GM19395 (cell line): Measurements from ENCODE around the gene KIRREL3.

ENCODE experiments used
- ATAC-seq: cut with Tn5 transposase; IDR thresholded peaks from one replicate; pipeline ENCODE4 v1.9.1; 2021; ENCODE audit warnings: mild to moderate bottlenecking, moderate library complexity; ENCODE audit not compliant: unreplicated experiment

KIRREL3 gene

GRCh38 chr11:126589492-126589803 is 411.1 kb downstream of the KIRREL3 start:
- ATAC-seq: no peak

GRCh38 chr11:126588630-126589491 is 411.7 kb downstream of the KIRREL3 start:
- no peak for ATAC-seq

- ATAC-seq: no peak
Measured at GRCh38 chr11:126587541-126587940, 413.0 kb downstream of the KIRREL3 start.

- no peak for ATAC-seq
Measured at GRCh38 chr11:126585774-126586491, 414.6 kb downstream of the KIRREL3 start.

GRCh38 chr11:126585388-126585773 is 415.2 kb downstream of the KIRREL3 start:
- ATAC-seq: no peak

- ATAC-seq: no peak
Measured at GRCh38 chr11:126583594-126584427, 416.8 kb downstream of the KIRREL3 start.

- ATAC-seq: no peak
Measured at GRCh38 chr11:126583101-126583500, 417.5 kb downstream of the KIRREL3 start.

GRCh38 chr11:126581871-126582648 is 418.5 kb downstream of the KIRREL3 start:
- ATAC-seq: no peak

GRCh38 chr11:126578426-126578825 is 422.1 kb downstream of the KIRREL3 start:
- ATAC-seq: no peak

- no peak for ATAC-seq
Measured at GRCh38 chr11:126578021-126578420, 422.5 kb downstream of the KIRREL3 start.

- ATAC-seq: no peak
Measured at GRCh38 chr11:126575849-126576248, 424.7 kb downstream of the KIRREL3 start.

- ATAC-seq: no peak
Measured at GRCh38 chr11:126573325-126573978, 427.1 kb downstream of the KIRREL3 start.

- ATAC-seq: no peak
Measured at GRCh38 chr11:126570489-126570888, 430.1 kb downstream of the KIRREL3 start.

GRCh38 chr11:126567419-126567818 is 433.2 kb downstream of the KIRREL3 start:
- ATAC-seq: no peak

GRCh38 chr11:126564566-126564965 is 436.0 kb downstream of the KIRREL3 start:
- no peak for ATAC-seq

- ATAC-seq: no peak
Measured at GRCh38 chr11:126561327-126561893, 439.2 kb downstream of the KIRREL3 start.

- ATAC-seq: no peak
Measured at GRCh38 chr11:126560221-126560620, 440.3 kb downstream of the KIRREL3 start.

- ATAC-seq: no peak
Measured at GRCh38 chr11:126548581-126549550, 451.7 kb downstream of the KIRREL3 start.

- ATAC-seq: no peak
Measured at GRCh38 chr11:126547691-126548090, 452.9 kb downstream of the KIRREL3 start.
